Prostate gland (tissue), 2 donors: ENCODE measurements around the gene TMEM232.

ENCODE experiments used
- CTCF ChIP-seq, 4 experiments: fragments of 200-600 bp in 2 of 4; fragments of 450-650 bp in 2 of 4; sonication (generic) in 2 of 4; IDR thresholded peaks; 1 replicate in 3 of 4; 2 replicates in 1 of 4; pipeline ENCODE4 v1.5.1; 2016 to 2019; ENCODE audit warnings: antibody characterized with exemption in 4 of 4, mild to moderate bottlenecking in 2 of 4, moderate library complexity in 2 of 4
- POLR2AphosphoS5 ChIP-seq: sonication (generic); formaldehyde crosslinking; IDR thresholded peaks from one replicate; pipeline ENCODE4 v1.6.1; 2017; ENCODE audit warnings: antibody characterized with exemption

DNA sequence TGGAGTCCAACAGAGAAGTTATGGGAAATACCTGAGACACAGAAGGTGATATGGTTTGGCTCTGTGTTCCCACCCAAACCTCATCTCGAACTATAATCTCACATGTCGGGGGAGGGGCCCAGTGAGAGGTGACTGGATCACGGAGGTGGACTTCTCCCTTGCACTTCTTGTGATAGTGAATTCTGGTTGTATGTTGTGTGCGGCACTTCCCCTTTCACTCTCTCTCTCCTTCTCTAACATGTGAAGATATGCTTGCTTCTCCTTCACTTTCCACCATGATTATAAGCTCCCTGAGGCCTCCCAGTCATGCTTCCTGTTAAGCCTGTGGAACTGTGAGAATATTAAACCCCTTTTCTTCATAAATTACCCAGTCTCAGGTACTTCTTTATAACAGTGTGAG, 96.1 kb downstream of the TMEM232 start:
- TF ChIP-seq CTCF (IDR thresholded peaks at IDR 0.05) (no peak), POLR2AphosphoS5 (no peak)
